ENCODE data around the gene ZNF423. TPM values are rescaled to one million over a fixed set of nuclear protein-coding genes. Genes with fewer than 3 reads are reported as not detected.

Gene ZNF423
- total and polyA plus RNA-seq, 2 experiments from 2014 or later = 14.9 to 41.8 TPM

DNA sequence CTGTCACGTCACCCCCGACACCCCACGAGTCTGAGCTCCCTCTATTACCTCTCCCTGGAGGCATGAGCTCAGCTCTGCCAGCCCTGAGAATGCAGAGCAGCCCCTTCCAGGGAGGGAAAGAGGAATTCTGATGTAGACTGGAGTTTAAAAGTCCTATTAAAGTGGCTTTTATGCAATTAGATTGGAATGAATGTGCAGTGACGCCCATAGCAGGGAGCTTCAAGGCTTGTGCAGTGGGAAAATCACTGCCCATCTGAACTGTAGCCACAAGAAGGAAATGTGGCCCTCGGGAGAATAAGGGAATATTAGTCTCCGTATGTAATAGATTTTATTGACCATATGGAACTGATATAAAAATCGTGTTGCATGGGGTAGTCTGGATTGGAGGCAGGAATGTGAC lies 66.9 kb downstream of the ZNF423 start:
- H3K36me3 ChIP-seq (ENCODE audit: insufficient read depth) = no peaks in the 10 kb centered on the region
- no peak for TF ChIP-seq ETS1 (IDR thresholded peaks at IDR 0.05)
- TF ChIP-seq ZNF114 (CRISPR knock-in tag; IDR thresholded peaks at IDR 0.05) = no peak
- no peak for TF ChIP-seq NANOG (IDR thresholded peaks at IDR 0.05; ENCODE audit: borderline replicate concordance)
- TF ChIP-seq EZH2 (IDR thresholded peaks at IDR 0.05; ENCODE audit: low read depth, unreplicated experiment) = no peak
- TF ChIP-seq EZH2phosphoT487 (IDR thresholded peaks at IDR 0.05; ENCODE audit: unreplicated experiment) = no peak
- TF ChIP-seq POLR2AphosphoS5 (IDR thresholded peaks at IDR 0.05; ENCODE audit: low read depth) = no peak
- TF ChIP-seq, protein P1, sequence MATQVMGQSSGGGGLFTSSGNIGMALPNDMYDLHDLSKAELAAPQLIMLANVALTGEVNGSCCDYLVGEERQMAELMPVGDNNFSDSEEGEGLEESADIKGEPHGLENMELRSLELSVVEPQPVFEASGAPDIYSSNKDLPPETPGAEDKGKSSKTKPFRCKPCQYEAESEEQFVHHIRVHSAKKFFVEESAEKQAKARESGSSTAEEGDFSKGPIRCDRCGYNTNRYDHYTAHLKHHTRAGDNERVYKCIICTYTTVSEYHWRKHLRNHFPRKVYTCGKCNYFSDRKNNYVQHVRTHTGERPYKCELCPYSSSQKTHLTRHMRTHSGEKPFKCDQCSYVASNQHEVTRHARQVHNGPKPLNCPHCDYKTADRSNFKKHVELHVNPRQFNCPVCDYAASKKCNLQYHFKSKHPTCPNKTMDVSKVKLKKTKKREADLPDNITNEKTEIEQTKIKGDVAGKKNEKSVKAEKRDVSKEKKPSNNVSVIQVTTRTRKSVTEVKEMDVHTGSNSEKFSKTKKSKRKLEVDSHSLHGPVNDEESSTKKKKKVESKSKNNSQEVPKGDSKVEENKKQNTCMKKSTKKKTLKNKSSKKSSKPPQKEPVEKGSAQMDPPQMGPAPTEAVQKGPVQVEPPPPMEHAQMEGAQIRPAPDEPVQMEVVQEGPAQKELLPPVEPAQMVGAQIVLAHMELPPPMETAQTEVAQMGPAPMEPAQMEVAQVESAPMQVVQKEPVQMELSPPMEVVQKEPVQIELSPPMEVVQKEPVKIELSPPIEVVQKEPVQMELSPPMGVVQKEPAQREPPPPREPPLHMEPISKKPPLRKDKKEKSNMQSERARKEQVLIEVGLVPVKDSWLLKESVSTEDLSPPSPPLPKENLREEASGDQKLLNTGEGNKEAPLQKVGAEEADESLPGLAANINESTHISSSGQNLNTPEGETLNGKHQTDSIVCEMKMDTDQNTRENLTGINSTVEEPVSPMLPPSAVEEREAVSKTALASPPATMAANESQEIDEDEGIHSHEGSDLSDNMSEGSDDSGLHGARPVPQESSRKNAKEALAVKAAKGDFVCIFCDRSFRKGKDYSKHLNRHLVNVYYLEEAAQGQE (IDR thresholded peaks at IDR 0.05; ENCODE audit: unreplicated experiment) = no peak
- TF ChIP-seq JUNB (IDR thresholded peaks at IDR 0.05; ENCODE audit: unreplicated experiment) = no peak
- TF ChIP-seq STAT1 (IDR thresholded peaks at IDR 0.05; ENCODE audit: unreplicated experiment) = no peak
- TF ChIP-seq ZNF331 (CRISPR knock-in tag; IDR thresholded peaks at IDR 0.05; ENCODE audit: low read depth) = no peak
- no peak for TF ChIP-seq ZNF462 (CRISPR knock-in tag; IDR thresholded peaks at IDR 0.05)
- no peak for TF ChIP-seq CREB1 (CRISPR knock-in tag; IDR thresholded peaks at IDR 0.05; ENCODE audit: low read depth)
- TF ChIP-seq, protein P2, sequence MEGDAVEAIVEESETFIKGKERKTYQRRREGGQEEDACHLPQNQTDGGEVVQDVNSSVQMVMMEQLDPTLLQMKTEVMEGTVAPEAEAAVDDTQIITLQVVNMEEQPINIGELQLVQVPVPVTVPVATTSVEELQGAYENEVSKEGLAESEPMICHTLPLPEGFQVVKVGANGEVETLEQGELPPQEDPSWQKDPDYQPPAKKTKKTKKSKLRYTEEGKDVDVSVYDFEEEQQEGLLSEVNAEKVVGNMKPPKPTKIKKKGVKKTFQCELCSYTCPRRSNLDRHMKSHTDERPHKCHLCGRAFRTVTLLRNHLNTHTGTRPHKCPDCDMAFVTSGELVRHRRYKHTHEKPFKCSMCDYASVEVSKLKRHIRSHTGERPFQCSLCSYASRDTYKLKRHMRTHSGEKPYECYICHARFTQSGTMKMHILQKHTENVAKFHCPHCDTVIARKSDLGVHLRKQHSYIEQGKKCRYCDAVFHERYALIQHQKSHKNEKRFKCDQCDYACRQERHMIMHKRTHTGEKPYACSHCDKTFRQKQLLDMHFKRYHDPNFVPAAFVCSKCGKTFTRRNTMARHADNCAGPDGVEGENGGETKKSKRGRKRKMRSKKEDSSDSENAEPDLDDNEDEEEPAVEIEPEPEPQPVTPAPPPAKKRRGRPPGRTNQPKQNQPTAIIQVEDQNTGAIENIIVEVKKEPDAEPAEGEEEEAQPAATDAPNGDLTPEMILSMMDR (conservative IDR thresholded peaks at IDR 0.05; ENCODE audit: low read depth in 2 of 2) = no peak
- no peaks in the 10 kb centered on the region for H3F3A ChIP-seq (replicated peaks; ENCODE audit: low read depth)
- no peak overlapping the region for H3K27ac ChIP-seq (ENCODE audit: low read depth)
- H3K4me3 ChIP-seq = no peak overlapping the region
- Mint-ChIP-seq H3K4me1 (peaks cover 34% of the 10 kb centered on the region), H3K36me3 (ENCODE audit: low read depth) (peaks cover 6% of the 10 kb centered on the region; the same call in 2 of the 3 replicates), H3K9me3 (no peaks in the 10 kb centered on the region; the same call in 2 of the 3 replicates), H3K4me3 (no peak overlapping the region), H3K27ac (no peak overlapping the region), H3K27me3 (ENCODE audit: insufficient read depth, low read depth, poor library complexity) (peaks cover 12% of the 10 kb centered on the region)
- no peak overlapping the region for H3K4me2 ChIP-seq
- no peaks in the 10 kb centered on the region for H3K9me2 ChIP-seq (ENCODE audit: insufficient read depth)
- peaks cover 5% of the 10 kb centered on the region; the same call in 1 of the 2 replicates for H3K79me2 ChIP-seq (replicated peaks; ENCODE audit: insufficient read depth)
- H2AFZ ChIP-seq = no peak overlapping the region
- no peaks in the 10 kb centered on the region for H3K27me3 ChIP-seq (ENCODE audit: insufficient read depth)
- H3K4me1 ChIP-seq (ENCODE audit: insufficient read depth) = 0 out of 2 replicates have a peak, but pooled peaks cover 6% of the 10 kb centered on the region
- no peak for ATAC-seq
- H4K20me1 ChIP-seq (replicated peaks; ENCODE audit: insufficient read depth) = no peaks in the 10 kb centered on the region; the same call in 1 of the 2 replicates
- no peak for DNase-seq (ENCODE audit: low spot score)
